ENCODE results near the gene RBBP5.

RBBP5 gene

DNA sequence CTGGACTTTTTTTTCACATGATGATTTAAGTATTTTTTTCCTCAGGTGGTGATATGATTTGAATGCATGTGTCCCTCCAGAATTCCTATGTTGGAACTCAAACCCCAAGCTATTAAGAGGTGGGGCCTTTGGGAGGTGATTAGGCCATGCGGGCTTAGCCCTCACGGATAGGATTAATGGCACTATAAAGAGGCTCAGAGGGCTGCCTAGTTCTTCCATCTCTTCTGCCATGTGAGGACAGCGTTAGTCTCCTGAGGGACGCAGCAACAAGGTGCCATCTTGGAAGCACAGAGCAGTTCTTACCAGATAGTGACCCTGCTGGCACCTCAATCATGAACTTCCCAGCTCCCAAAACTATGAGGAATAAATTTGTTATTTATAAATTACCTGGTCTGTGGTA lies 18.3 kb upstream of the RBBP5 start:
- H3K4me3 ChIP-seq (replicated peaks; ENCODE audit: insufficient read depth, low read length), result no peak overlapping the region
- no peaks in the 10 kb centered on the region for H3K27me3 ChIP-seq (ENCODE audit: insufficient read depth, poor library complexity, severe bottlenecking)
- no peak overlapping the region for H3K27ac ChIP-seq (replicated peaks)
- TF ChIP-seq POLR2AphosphoS5 (IDR thresholded peaks at IDR 0.05; ENCODE audit: low read depth) (no peak), SPI1 (IDR thresholded peaks at IDR 0.05; ENCODE audit: borderline replicate concordance, low read depth) (no peak), GABPA (IDR thresholded peaks at IDR 0.05; ENCODE audit: low read depth) (no peak)
- TF ChIP-seq, protein P1, sequence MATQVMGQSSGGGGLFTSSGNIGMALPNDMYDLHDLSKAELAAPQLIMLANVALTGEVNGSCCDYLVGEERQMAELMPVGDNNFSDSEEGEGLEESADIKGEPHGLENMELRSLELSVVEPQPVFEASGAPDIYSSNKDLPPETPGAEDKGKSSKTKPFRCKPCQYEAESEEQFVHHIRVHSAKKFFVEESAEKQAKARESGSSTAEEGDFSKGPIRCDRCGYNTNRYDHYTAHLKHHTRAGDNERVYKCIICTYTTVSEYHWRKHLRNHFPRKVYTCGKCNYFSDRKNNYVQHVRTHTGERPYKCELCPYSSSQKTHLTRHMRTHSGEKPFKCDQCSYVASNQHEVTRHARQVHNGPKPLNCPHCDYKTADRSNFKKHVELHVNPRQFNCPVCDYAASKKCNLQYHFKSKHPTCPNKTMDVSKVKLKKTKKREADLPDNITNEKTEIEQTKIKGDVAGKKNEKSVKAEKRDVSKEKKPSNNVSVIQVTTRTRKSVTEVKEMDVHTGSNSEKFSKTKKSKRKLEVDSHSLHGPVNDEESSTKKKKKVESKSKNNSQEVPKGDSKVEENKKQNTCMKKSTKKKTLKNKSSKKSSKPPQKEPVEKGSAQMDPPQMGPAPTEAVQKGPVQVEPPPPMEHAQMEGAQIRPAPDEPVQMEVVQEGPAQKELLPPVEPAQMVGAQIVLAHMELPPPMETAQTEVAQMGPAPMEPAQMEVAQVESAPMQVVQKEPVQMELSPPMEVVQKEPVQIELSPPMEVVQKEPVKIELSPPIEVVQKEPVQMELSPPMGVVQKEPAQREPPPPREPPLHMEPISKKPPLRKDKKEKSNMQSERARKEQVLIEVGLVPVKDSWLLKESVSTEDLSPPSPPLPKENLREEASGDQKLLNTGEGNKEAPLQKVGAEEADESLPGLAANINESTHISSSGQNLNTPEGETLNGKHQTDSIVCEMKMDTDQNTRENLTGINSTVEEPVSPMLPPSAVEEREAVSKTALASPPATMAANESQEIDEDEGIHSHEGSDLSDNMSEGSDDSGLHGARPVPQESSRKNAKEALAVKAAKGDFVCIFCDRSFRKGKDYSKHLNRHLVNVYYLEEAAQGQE (IDR thresholded peaks at IDR 0.05; ENCODE audit: insufficient replicate concordance, low read depth), result no peak
- TF ChIP-seq, protein P2, sequence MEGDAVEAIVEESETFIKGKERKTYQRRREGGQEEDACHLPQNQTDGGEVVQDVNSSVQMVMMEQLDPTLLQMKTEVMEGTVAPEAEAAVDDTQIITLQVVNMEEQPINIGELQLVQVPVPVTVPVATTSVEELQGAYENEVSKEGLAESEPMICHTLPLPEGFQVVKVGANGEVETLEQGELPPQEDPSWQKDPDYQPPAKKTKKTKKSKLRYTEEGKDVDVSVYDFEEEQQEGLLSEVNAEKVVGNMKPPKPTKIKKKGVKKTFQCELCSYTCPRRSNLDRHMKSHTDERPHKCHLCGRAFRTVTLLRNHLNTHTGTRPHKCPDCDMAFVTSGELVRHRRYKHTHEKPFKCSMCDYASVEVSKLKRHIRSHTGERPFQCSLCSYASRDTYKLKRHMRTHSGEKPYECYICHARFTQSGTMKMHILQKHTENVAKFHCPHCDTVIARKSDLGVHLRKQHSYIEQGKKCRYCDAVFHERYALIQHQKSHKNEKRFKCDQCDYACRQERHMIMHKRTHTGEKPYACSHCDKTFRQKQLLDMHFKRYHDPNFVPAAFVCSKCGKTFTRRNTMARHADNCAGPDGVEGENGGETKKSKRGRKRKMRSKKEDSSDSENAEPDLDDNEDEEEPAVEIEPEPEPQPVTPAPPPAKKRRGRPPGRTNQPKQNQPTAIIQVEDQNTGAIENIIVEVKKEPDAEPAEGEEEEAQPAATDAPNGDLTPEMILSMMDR (IDR thresholded peaks at IDR 0.05; ENCODE audit: insufficient read depth, low read length), result no peak
- no peak for DNase-seq (ENCODE audit: low read depth in 1 of 2, low spot score in 1 of 2)

DNA sequence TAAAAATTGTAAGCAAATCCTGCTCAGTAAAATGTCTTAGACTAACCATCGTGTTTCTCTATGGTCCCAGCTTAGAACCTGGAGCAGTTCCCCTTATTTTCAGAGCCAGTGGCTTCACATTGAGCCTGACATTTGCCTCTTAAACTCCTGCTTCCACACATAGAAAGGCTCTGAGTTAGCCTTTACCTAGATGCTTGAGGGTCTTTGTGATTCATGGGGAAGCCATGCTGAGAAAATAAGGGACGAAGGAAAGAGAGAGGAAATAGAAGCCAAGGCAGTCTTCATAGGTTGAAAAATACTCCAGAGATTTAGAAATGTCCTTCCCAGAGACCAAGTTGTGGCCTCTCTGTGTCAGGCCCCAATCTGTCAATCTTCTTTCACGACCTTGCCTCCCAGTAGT lies 16.1 kb upstream of the RBBP5 start:
- TF ChIP-seq, protein P2 (IDR thresholded peaks at IDR 0.05; ENCODE audit: insufficient read depth, low read length), result no peak
- TF ChIP-seq, protein P1 (IDR thresholded peaks at IDR 0.05; ENCODE audit: insufficient replicate concordance, low read depth), result no peak
- TF ChIP-seq SPI1 (IDR thresholded peaks at IDR 0.05; ENCODE audit: borderline replicate concordance, low read depth) (no peak), POLR2AphosphoS5 (IDR thresholded peaks at IDR 0.05; ENCODE audit: low read depth) (no peak), GABPA (IDR thresholded peaks at IDR 0.05; ENCODE audit: low read depth) (no peak)
- Histone ChIP-seq H3K27ac (replicated peaks) (no peak overlapping the region), H3K27me3 (ENCODE audit: insufficient read depth, poor library complexity, severe bottlenecking) (no peaks in the 10 kb centered on the region), H3K4me3 (replicated peaks; ENCODE audit: insufficient read depth, low read length) (no peak overlapping the region)
- DNase-seq (ENCODE audit: low read depth in 1 of 2, low spot score in 1 of 2), result no peak

DNA sequence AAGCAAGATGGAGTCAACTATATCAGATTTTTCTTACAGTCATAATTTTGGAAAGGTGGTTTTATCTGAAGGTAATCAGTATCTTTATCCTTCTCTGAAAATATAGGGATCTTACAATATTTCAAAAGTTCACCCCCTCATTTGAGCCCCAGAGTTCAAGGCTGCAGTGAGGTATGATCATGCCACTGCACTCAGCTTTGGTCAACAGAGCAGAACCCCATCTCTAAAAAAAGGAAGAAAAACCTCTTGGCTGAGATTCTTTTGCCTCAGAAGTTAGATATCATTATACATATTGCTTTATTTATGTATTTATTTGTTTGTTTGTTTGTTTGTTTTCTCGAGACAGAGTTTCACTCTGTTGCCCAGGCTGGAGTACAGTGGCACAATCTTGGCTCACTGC lies 11.5 kb upstream of the RBBP5 start:
- TF ChIP-seq SPI1 (IDR thresholded peaks at IDR 0.05; ENCODE audit: borderline replicate concordance, low read depth), result no peak
- no peak for TF ChIP-seq POLR2AphosphoS5 (IDR thresholded peaks at IDR 0.05; ENCODE audit: low read depth)
- no peak for TF ChIP-seq GABPA (IDR thresholded peaks at IDR 0.05; ENCODE audit: low read depth)
- TF ChIP-seq, protein P1 (IDR thresholded peaks at IDR 0.05; ENCODE audit: insufficient replicate concordance, low read depth), result no peak
- TF ChIP-seq, protein P2 (IDR thresholded peaks at IDR 0.05; ENCODE audit: insufficient read depth, low read length), result no peak
- no peak for DNase-seq (ENCODE audit: low read depth in 1 of 2, low spot score in 1 of 2)
- H3K27me3 ChIP-seq (ENCODE audit: insufficient read depth, poor library complexity, severe bottlenecking), result no peaks in the 10 kb centered on the region
- no peak overlapping the region for H3K4me3 ChIP-seq (replicated peaks; ENCODE audit: insufficient read depth, low read length)
- no peak overlapping the region for H3K27ac ChIP-seq (replicated peaks)
